Pons (tissue), 1 donor: ENCODE measurements around the gene SLC4A11.

ENCODE experiments used
- DNase-seq: peaks from one replicate; pipeline ENCODE4 v3.0.0-alpha.2; 2016; ENCODE audit warnings: low spot score

The SLC4A11 gene

GRCh38 chr20:3246682-3247081, 7.7 kb upstream of the SLC4A11 start:
- no peak for DNase-seq

DNA sequence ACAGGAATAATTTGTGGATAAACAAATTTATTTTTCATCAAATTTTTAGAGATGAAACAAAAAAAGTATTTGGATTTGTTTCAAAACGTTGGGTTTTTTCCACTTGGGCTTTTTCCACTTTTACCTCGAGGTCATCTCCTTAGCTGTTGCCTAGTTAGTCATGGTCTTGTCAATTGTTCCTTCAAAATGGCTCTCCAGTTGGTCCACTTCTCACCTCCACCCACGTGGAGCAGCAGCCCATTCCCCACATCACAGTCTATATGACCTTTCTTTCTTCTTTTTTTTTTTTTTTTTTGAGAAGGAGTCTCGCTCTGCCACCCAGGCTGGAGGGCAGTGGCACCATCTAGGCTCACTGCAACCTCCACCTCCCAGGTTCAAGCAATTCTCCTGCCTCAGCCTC, 6.7 kb upstream of the SLC4A11 start:
- no peak for DNase-seq

DNA sequence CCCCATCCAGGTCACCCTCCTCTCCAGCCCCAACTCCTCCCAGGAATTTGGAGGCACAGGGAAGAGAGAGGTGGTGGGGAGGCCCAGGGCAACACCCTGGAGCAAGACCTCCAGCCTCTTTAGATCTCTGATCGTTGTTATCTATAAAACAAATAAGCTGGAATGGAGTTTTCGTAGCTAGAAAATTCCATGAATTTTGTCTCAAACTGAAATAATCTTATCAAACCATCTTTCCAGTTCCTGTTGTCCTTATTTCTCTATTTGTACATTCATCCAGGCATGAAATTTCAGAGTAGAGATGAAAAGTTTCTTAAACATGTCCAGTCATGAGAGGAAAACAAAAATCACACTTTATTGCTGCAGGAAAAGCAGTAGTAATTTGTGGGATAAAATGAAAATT, 6.2 kb upstream of the SLC4A11 start:
- no peak for DNase-seq

DNA sequence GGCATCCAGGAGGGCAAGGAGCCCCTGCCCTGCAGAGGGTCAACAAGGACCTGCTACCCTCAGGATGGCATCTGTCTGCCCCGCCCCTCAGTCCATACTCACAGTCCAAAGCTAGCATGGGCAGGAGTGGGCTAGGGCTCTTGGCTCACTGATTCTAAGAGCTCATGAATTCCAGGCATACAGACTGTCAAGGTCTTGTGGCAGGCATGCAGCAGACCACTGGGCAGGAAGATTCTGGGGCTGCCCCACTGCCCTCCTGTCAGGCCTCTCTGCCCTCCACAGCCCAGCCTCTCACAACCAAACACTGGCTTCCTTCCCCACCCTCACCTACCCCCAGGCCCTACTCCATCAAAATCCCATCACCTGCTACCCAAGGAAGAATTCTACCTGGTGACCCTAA, 5.6 kb upstream of the SLC4A11 start:
- no peak for DNase-seq

- DNase-seq, result no peak
Measured at GRCh38 chr20:3243718-3244358, 4.8 kb upstream of the SLC4A11 start.

GRCh38 chr20:3242172-3242692, 3.2 kb upstream of the SLC4A11 start:
- DNase-seq, result no peak

DNA sequence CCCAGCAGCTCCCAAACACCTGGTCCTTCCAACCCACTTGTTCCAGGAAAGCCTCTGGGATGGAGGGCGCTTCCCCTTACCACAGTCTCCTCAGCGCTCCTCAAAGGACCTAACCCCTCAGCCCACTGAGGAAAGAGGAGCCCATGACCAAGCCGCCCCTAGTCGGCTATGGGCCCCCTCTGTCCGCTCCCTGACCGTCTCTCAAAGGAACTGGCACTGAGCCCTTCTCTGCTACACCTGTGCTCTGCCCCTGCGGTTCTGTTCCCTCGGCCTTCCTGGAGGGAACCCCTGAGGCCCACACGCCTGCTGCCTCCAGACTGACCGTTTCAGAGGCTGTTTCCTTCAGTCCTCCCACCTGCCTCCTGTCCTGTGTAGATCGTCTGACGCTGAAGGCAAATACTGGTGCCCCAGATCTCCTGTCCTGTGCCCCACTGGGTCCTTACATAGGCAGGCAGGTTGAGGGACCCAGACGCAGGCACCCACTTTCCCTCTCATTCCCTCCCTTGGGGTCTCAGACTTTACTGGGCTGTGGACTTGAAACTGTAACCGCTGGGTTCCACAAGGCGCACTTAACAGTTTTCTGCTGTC, 1.9 kb upstream of the SLC4A11 start:
- DNase-seq, result no peak

DNA sequence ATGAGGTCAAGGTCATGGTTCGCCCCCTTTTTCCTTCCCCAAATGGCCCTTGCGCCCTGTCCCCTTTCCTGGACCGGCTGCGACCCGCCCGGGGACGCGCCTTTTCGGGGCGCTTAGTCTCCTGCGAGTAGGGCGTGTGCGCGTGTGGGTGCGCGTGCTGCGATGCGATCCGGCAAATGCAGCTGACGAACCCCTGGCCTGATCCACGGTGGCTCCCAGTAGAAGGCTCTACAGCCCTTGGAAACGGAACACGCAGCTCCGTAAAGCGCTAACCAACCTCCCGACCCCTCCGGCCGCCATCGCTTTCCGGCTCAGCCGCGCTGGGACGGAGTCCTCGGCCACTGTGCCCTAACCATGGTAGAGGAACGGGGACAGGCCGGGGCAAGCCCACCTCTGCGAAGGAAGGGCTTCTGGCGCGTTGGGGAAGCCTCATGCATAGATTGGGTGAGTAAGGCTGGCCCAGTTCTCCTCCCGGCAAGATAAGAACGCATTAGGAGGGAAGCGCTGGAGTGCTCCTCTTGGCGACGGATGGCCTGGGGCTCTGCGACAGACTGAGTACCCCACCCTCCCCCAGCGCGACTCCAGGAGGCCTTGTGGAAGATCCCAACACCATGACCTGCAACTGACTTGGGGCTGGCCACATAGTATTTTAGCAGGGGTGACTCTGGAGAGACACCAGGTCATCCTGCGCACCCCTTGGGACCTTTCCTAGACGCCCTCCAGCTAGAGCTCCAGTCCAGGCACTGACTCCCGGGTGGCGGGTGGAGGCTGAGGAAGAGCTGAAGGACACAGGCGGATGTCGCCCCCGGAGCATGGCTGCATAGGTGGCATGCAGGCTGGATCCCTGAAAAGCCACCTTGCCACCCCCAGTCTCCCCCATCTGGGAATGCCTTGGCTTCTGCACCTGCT, 1.1 kb upstream of the SLC4A11 start:
- DNase-seq, result no peak

DNA sequence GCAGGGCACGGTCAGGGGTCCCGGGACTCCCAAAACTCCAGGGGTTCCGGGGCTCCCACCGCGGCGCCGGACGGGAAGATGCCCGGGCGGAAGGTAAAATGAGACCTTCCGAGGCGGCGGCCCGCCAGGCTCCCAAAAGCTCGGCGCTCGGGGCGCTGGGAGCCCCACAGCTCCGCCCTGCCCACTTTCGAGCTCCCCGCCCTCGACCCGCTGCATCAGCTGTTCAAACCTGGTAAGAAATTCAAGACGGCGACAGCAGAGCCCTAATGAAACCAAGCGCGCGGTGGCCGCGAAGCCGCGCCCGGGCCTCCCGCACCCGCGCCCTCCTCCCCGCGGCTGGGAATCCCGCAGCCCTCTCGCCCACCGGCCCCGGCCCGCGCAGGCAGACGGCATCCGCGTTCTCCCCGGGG, 369 bp downstream of the SLC4A11 start:
- no peak for DNase-seq

- no peak for DNase-seq
Measured at GRCh38 chr20:3237958-3238615, 903 bp downstream of the SLC4A11 start.

DNA sequence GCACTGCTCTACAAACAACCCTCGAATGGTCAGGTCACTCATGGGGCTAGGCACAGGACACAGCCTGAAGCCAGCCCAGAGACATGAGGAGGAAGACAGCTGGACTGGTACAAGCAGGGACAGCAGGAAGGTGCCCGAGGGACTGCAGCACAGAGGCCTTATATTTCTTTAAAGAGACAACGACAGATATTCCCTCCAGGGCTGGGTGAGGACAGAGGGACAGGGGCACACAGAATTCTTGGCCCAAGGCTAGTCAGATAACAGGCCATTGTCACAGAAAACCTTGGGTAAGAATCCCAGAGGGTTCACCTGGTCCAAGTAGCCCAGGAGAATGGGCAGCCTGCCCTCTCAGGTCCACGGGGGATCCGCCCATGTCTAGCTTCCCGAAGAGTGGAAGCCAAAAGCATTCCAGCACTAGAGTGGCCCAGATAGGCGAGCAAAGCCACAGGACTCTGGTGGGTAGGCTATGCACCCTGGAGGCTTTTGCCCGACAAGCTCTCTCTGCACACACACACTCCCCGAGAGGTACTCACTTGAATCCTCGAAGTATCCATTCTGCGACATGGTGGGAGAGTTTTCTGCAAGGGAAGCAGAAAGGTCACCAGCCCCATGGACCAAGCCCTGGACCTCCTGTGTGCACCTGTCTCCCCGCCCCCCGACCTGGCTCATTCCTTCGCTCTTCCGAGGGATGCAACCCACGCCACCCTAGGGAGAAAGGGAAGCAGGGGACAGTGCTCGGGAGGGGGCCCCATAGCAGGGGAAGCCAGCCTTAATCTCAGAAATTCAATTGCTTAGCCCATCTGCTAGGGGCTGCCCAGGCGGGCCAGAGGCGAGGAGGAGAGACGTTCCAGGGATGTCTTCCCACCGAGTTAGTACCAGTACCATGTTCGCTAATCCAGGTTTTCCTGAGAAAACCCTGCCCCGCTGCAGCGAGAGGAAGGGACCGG, 1.7 kb downstream of the SLC4A11 start:
- DNase-seq, result no peak

- DNase-seq, result no peak
Measured at GRCh38 chr20:3235666-3236324, 3.2 kb downstream of the SLC4A11 start.

DNA sequence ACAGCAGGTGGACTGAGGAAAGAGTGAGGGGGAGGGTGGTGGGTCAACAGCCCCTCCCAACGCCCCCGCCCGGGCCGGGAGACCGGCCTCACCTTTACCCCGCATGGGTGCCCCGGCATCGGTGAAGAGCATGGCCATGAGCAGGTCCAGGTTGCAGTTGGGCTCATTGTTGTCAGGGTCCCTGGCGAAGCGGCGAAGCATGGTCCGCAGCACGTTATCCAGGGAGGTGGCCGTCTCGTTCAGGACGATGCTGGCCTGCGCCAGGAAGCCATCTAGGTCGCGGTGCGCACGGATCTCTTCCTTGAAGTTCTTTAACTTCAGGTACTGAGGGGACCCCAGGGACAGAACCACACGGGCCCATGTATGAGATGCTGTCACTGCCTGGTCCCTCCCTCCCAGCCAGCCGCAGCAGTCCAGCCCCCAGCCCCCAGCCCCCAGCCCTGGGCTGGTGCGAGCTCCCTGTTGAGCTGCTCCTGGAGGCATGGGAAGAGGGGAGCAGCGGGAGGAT, 4.9 kb downstream of the SLC4A11 start:
- DNase-seq, result no peak

DNA sequence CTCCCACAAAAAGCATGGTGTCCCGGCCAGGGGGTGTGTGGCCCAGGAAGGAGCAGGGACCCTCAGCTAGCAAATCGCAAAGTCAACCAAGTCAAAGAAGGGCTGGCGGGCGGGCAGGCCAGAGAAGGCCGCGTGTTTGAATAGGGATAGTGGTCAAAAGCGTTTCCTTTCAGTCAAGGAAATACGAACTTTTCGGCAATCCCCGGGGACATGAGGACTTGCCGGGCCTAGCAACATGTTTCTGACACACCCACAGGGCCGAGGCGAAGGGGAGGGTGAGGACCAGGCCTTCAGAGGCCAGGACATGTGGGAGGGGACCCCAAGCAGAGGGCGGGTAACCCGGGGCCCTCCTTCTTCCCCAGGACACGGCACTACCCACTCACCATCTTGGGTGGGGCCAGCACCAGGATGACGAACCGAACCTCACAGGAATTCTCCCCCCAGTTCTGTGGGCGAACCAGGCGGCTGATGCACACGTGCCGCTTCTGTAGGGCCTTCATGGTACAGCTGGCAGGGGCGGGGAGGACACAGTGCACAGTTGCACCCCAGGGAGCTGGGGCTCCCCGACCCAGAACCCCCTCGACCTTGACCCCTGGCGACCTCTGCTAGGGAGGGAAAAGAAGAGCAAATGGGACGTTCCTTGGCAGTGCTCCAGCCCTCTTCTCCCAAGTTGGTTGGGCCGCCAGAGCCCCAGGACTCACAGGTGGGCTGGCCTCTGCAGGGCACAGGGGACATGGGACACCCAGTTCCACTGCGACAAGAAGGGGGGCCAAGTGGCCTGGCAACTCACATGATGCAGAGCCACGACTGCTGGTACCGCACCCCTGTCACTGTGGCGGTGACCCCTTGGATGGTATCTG, 5.6 kb downstream of the SLC4A11 start:
- no peak for DNase-seq

DNA sequence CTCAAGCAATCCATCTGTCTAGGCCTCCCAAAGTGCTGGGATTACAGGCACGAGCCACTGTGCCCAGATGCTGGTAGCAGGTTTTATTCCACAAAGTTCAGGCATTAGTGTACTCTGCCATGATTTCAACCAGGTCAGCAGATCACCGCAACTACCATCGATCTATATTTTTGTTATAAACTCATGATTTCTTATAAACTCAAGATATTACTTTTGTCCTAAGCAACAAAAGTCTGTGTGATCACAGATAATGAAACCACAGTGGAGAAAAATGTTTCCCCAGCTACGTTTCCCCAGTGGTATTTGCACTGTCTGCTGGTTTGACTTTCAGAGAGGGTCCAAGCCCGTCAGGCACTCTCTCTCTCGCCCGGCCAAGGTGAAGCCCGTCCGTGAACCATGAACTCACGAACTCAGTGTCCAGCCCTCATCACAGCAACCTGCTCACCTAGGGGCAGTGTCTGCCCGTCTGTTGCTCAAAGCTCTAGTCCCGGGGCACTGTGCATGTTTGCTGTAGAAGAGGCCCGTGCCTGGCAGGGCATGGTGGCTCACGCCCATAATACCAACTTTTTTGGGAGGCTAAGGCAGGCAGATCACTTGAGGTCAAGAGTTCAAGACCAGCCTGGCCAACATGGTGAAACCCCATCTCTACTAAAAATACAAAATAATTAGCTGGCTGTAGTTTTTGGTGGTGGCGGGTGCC, 7.0 kb downstream of the SLC4A11 start:
- DNase-seq, result no peak

DNA sequence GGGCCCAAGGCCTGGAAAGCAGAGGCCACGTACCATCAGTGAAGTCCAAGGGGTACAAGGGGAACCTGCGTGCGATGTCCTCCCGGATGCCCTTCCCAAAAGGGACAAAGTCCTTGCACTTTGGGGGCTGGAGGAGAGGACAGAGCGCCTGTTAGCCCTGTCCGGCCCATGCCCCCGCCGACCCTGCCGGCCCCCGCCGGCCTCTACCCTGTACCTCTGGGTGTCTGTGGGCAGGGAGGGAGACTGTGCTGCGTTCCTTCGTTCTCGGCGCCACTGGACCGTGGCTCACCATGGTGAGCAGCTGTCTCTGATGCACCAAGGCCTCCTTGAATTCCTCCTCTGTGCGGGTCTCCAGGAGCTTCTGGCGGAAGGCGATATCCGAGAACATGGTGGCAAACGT, 7.9 kb downstream of the SLC4A11 start:
- no peak for DNase-seq

GRCh38 chr20:3229798-3230197, 9.2 kb downstream of the SLC4A11 start:
- DNase-seq, result no peak

DNA sequence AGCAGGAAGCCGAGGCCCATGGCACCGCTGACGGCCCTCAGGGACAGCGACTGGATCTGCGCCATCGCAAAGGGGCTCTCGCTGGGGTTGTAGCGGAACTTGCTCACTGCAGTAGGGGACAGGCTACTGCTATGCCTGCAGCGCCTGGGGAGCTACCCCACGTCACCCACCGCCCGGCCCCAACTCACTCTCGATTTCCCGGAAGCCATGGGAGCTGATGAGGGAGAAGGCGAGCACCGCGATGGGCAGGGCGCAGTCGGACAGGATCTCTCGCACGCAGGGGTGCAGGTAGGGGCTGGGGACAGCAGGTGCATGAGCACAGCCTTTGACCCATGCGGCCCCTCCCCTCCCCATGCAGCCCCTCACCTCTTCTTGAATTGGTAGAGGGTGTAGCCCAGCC, 9.8 kb downstream of the SLC4A11 start:
- no peak for DNase-seq

DNA sequence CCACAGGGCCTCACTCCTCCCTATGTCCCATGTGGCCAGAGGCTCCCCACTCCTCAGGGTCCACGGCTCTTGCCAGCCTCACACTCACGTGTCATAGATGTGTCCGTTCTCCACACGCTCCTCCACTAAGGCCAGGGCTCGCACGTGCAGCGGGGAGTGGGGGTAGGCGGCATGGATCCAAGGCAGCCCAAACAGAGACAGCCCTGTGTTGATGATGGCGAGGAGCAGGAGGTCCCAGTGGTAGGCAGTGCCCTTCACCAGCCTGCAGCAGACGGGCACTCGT, 10.3 kb downstream of the SLC4A11 start:
- no peak for DNase-seq
